Measurements from ENCODE around the gene MAPKAP1.

- TF ChIP-seq GATA3 (IDR thresholded peaks at IDR 0.05; ENCODE audit: low read depth, low read length) (no peak), GATA2 (IDR thresholded peaks at IDR 0.05; ENCODE audit: low read depth, low read length) (no peak; the same call in 1 of the 2 replicates)
These were observed 266.6 kb downstream of the MAPKAP1 start for GRCh38 chr9:125440411-125440810.

All from SH-SY5Y (cell line).